Activated CD8-positive, alpha-beta T cell treated with anti-CD3 and anti-CD28 coated beads for 36 hours (primary cell): ENCODE measurements around the gene OR5I1. TPM values are rescaled to one million over a fixed set of nuclear protein-coding genes. Genes with fewer than 3 reads are reported as not detected.
"Not testable (repeated sequence)": the region's sequence is repeated elsewhere in the genome, so short reads cannot be mapped to it uniquely, and the experiment has no call there.

Source experiments
- ATAC-seq: fragments of 200-7000 bp; cut with Tn5 transposase; one replicate; pipeline ENCODE4 v1.10.0; 2021; ENCODE audit warnings: mild to moderate bottlenecking, moderate library complexity
- CTCF ChIA-PET: fragments of 350-600 bp; sonication (Branson Sonifier 250); formaldehyde crosslinking; loops from one replicate; lab custom pipeline; 2021; ENCODE audit warnings: antibody characterized with exemption; lab: Charles Lee
- POLR2A ChIA-PET: fragments of 350-600 bp; sonication (Branson Sonifier 250); formaldehyde crosslinking; loops from one replicate; lab custom pipeline; 2021; ENCODE audit warnings: antibody characterized with exemption; lab: Charles Lee
- DNase-seq: peaks from one replicate; pipeline ENCODE4 v3.0.0-alpha.2; 2020
- H3K27ac Mint-ChIP-seq: one replicate; pipeline ENCODE4 v1.8.0; 2021; ENCODE audit warnings: mild to moderate bottlenecking, mixed read lengths
- H3K27me3 Mint-ChIP-seq: one replicate; pipeline ENCODE4 v1.8.0; 2021; ENCODE audit warnings: mixed read lengths
- H3K36me3 Mint-ChIP-seq: one replicate; pipeline ENCODE4 v1.8.0; 2021; ENCODE audit warnings: low read depth, mixed read lengths
- H3K4me1 Mint-ChIP-seq: one replicate; pipeline ENCODE4 v1.8.0; 2021; ENCODE audit warnings: low read depth, mixed read lengths
- H3K4me3 Mint-ChIP-seq: one replicate; pipeline ENCODE4 v1.8.0; 2021; ENCODE audit warnings: mild to moderate bottlenecking, moderate library complexity, mixed read lengths
- H3K9me3 Mint-ChIP-seq: one replicate; pipeline ENCODE4 v1.8.0; 2021; ENCODE audit warnings: mixed read lengths
- intact Hi-C: fragments of 100-400 bp; cut with micrococcal nuclease; formaldehyde crosslinking; loops from one replicate; pipeline ENCODE4 v1.10.0; 2022
- total RNA-seq, 2 experiments: library from RNA; stranded (reverse); gene quantifications; one replicate each; pipeline ENCODE4 v1.2.3, GENCODE V29; 2021
- TF ChIP-seq, protein P1 (sequence below): fragments of 200-600 bp; IDR thresholded peaks from one replicate; pipeline ENCODE4 v1.8.0; 2022; ENCODE audit warnings: antibody characterized with exemption, mild to moderate bottlenecking

OR5I1 gene
- total RNA-seq, 2 experiments from 2014 or later: not detected

DNA sequence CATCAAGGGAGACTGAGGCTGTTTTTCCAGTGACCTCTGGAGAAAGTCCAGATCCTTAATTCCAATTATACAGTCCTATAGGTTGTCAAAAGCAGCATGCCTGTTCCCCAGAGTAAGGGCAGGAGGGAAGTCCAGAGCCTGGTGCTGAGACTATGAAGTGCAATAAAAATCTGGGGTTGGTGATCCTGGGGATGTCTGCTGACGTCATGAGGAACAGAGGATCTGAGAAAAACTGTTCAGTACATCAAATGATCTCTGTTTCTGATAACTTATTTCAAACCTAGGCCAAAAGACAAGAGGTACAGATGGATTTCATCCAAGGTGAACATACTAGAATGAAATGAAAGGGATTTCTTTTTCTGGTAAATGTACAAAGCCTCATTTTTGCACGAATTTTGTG lies 33.9 kb downstream of the OR5I1 start:
- TF ChIP-seq, protein P1, sequence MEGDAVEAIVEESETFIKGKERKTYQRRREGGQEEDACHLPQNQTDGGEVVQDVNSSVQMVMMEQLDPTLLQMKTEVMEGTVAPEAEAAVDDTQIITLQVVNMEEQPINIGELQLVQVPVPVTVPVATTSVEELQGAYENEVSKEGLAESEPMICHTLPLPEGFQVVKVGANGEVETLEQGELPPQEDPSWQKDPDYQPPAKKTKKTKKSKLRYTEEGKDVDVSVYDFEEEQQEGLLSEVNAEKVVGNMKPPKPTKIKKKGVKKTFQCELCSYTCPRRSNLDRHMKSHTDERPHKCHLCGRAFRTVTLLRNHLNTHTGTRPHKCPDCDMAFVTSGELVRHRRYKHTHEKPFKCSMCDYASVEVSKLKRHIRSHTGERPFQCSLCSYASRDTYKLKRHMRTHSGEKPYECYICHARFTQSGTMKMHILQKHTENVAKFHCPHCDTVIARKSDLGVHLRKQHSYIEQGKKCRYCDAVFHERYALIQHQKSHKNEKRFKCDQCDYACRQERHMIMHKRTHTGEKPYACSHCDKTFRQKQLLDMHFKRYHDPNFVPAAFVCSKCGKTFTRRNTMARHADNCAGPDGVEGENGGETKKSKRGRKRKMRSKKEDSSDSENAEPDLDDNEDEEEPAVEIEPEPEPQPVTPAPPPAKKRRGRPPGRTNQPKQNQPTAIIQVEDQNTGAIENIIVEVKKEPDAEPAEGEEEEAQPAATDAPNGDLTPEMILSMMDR: no peak
- intact Hi-C loops: no loop called here
- ATAC-seq (no peak), DNase-seq (no peak)
- no peaks in the 10 kb centered on the region for H3K27me3 Mint-ChIP-seq
- H3K4me3 Mint-ChIP-seq: no peak overlapping the region
- ChIA-PET CTCF (no interaction called here), POLR2A (no interaction called here)
- H3K27ac Mint-ChIP-seq: no peak overlapping the region
- H3K9me3 Mint-ChIP-seq: peaks cover 16% of the 10 kb centered on the region
- H3K4me1 Mint-ChIP-seq: no peaks in the 10 kb centered on the region
- H3K36me3 Mint-ChIP-seq: no peaks in the 10 kb centered on the region

DNA sequence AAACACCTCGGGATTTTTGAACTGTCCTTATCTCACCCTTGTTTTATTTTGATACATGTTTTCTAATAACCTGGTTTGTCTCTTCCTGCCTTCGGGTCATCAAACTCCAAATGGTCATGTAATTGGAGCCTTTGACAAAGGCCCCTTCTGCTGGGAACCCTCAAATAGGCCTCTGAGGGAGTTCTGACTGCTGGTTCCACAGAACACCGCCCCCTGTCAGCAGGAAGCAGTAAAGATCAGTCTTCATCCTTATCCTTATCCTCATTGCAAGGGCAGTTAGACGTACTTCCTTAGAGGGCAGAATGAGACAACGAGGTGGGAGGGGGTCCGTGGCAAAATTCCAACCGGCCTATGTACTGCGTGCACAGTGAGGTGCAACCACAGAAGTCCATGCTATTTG lies 41.0 kb downstream of the OR5I1 start:
- ATAC-seq (no peak), DNase-seq (no peak)
- no peaks in the 10 kb centered on the region for H3K4me1 Mint-ChIP-seq
- H3K9me3 Mint-ChIP-seq: peaks cover 9% of the 10 kb centered on the region
- no peaks in the 10 kb centered on the region for H3K27me3 Mint-ChIP-seq
- H3K27ac Mint-ChIP-seq: no peak overlapping the region
- no peak overlapping the region for H3K4me3 Mint-ChIP-seq
- TF ChIP-seq, protein P1: no peak
- no peaks in the 10 kb centered on the region for H3K36me3 Mint-ChIP-seq
- ChIA-PET CTCF (no interaction called here), POLR2A (no interaction called here)
- intact Hi-C loops: no loop called here

- H3K36me3 Mint-ChIP-seq, H3K4me1 Mint-ChIP-seq, CTCF ChIA-PET, ATAC-seq, H3K27ac Mint-ChIP-seq, intact Hi-C loops, DNase-seq, POLR2A ChIA-PET, H3K27me3 Mint-ChIP-seq, H3K4me3 Mint-ChIP-seq: not testable (repeated sequence)
- H3K9me3 Mint-ChIP-seq: peaks cover 10% of the 10 kb centered on the region
Measured at GRCh38 chr11:55885481-55885880, 50.7 kb downstream of the OR5I1 start.

Other genes with a start within 250 kb of the OR5I1 start
- not detected for gene OR5D13, start 163.0 kb downstream of the OR5I1 start, total RNA-seq
- not detected for gene OR5D14, start 140.8 kb downstream of the OR5I1 start, total RNA-seq
- gene OR5L1, start 125.0 kb downstream of the OR5I1 start, total RNA-seq: not detected
- not detected for gene OR5D18, start 116.8 kb downstream of the OR5I1 start, total RNA-seq
- gene OR5L2, start 109.2 kb downstream of the OR5I1 start, total RNA-seq: not detected
- gene OR5D16, start 97.6 kb downstream of the OR5I1 start, total RNA-seq: not detected
- not detected for gene TRIM51, start 53.1 kb downstream of the OR5I1 start, total RNA-seq
- gene OR5W2, start 21.8 kb downstream of the OR5I1 start, total RNA-seq: not detected
- gene OR10AG1, start 33.5 kb upstream of the OR5I1 start, total RNA-seq: not detected
- gene OR5F1, start 58.2 kb upstream of the OR5I1 start, total RNA-seq: not detected
- not detected for gene OR5AS1, start 91.3 kb upstream of the OR5I1 start, total RNA-seq
- gene OR8I2, start 156.9 kb upstream of the OR5I1 start, total RNA-seq: not detected
- not detected for gene OR8H2, start 167.3 kb upstream of the OR5I1 start, total RNA-seq
- not detected for gene OR8H3, start 186.0 kb upstream of the OR5I1 start, total RNA-seq
- not detected for gene OR8J3, start 203.8 kb upstream of the OR5I1 start, total RNA-seq
- not detected for gene OR8K5, start 223.9 kb upstream of the OR5I1 start, total RNA-seq
- not detected for gene OR5J2, start 240.2 kb upstream of the OR5I1 start, total RNA-seq